ENCODE data around the gene HLA-A.

HLA-A gene

DNA sequence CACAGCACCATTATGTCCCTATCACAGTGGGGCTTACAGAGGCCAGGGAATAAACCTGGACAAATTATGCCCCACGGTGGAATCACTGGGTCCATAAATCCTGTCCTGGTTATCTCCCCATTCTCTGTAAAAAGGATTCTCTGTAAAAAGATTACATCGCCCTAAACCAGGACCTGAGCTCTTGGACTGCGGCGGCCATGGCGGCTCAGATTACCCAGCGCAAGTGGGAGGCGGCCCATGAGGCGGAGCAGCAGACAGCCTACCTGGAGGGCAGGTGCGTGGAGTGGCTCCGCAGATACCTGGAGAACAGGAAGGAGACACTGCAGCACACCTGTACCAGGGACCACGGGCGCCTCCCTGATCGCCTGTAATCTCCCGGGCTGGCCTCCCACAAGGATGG is 8.4 kb upstream of the HLA-A start:
- peaks cover 0 to 7% (median 0%) of the 10 kb centered on the region in 4 experiments for H3K36me3 ChIP-seq (ENCODE audit: control insufficient read depth in 4 of 4, insufficient read depth in 4 of 4, low read length in 3 of 4)
- no peak overlapping the region for H3K4me3 ChIP-seq (ENCODE audit: control insufficient read depth in 1 of 7, extremely low read depth in 1 of 7, insufficient read depth in 4 of 7, low read depth in 2 of 7, low read length in 6 of 7)
- DNase-seq, result no peak
- CTCF ChIA-PET, result no interaction called here
- H3K27me3 ChIP-seq (replicated peaks in 2 of 5; ENCODE audit: control insufficient read depth in 4 of 5, insufficient read depth in 5 of 5, low read length in 4 of 5), result no peaks in the 10 kb centered on the region
- no peaks in the 10 kb centered on the region for H3K4me1 ChIP-seq (ENCODE audit: control extremely low read depth in 1 of 4, control insufficient read depth in 4 of 4, insufficient read depth in 4 of 4, low read length in 3 of 4)
- WGBS (ENCODE audit: insufficient coverage), result 57% methylated on average over 1 of the region's 14 CpGs
- POLR2A ChIA-PET, result no interaction called here
- no peaks in the 10 kb centered on the region for H3K9me3 ChIP-seq (ENCODE audit: control extremely low read depth in 1 of 5, control insufficient read depth in 4 of 5, insufficient read depth in 2 of 5, low read depth in 1 of 5, low read length in 4 of 5)
- H3K27ac ChIP-seq (ENCODE audit: insufficient read depth in 1 of 2, low read depth in 1 of 2, low read length in 2 of 2, poor library complexity in 1 of 2, severe bottlenecking in 2 of 2), result no peak overlapping the region

DNA sequence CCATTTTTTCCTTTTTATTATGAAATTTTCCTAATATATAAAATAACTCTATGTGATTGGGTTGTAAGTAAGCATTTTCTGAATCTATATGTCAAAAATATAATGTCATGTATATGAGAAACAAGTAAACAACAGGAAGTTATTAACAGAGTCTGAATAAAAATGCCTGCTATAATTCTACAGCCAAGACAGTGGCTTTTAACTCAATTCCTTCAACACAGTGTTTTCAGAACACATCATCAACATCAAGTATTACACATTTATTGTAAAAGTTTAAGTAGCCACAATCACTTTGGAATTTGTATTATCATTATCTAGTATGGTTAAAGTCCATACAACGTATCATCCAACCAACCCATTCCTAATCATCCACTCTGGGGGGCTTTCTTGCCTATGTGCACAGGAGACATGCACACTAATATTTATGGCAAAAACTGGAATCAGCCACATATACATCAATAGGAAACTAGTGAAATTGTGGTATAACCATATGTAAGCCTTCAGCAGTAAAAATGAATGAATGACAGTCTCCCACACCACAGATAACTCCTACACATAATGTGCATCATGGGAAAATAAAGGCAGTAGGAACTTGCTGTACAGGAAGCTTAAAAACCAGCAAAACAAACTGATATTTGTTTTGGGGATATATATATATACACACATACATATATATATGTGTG is 6.9 kb upstream of the HLA-A start:
- Histone ChIP-seq H3K27me3 (replicated peaks in 2 of 5; ENCODE audit: control insufficient read depth in 4 of 5, insufficient read depth in 5 of 5, low read length in 4 of 5) (no peaks in the 10 kb centered on the region), H3K9me3 (ENCODE audit: control extremely low read depth in 1 of 5, control insufficient read depth in 4 of 5, insufficient read depth in 2 of 5, low read depth in 1 of 5, low read length in 4 of 5) (no peaks in the 10 kb centered on the region), H3K4me1 (ENCODE audit: control extremely low read depth in 1 of 4, control insufficient read depth in 4 of 4, insufficient read depth in 4 of 4, low read length in 3 of 4) (no peaks in the 10 kb centered on the region), H3K36me3 (ENCODE audit: control insufficient read depth in 4 of 4, insufficient read depth in 4 of 4, low read length in 3 of 4) (peaks cover 0 to 3% (median 0%) of the 10 kb centered on the region in 4 experiments), H3K4me3 (ENCODE audit: control insufficient read depth in 1 of 7, extremely low read depth in 1 of 7, insufficient read depth in 4 of 7, low read depth in 2 of 7, low read length in 6 of 7) (no peak overlapping the region), H3K27ac (ENCODE audit: insufficient read depth in 1 of 2, low read depth in 1 of 2, low read length in 2 of 2, poor library complexity in 1 of 2, severe bottlenecking in 2 of 2) (no peak overlapping the region)
- CTCF ChIA-PET, result no interaction called here
- POLR2A ChIA-PET, result no interaction called here
- no peak for DNase-seq
- WGBS (ENCODE audit: insufficient coverage), result no CpG with 5 or more reads among the region's 1 CpG

DNA sequence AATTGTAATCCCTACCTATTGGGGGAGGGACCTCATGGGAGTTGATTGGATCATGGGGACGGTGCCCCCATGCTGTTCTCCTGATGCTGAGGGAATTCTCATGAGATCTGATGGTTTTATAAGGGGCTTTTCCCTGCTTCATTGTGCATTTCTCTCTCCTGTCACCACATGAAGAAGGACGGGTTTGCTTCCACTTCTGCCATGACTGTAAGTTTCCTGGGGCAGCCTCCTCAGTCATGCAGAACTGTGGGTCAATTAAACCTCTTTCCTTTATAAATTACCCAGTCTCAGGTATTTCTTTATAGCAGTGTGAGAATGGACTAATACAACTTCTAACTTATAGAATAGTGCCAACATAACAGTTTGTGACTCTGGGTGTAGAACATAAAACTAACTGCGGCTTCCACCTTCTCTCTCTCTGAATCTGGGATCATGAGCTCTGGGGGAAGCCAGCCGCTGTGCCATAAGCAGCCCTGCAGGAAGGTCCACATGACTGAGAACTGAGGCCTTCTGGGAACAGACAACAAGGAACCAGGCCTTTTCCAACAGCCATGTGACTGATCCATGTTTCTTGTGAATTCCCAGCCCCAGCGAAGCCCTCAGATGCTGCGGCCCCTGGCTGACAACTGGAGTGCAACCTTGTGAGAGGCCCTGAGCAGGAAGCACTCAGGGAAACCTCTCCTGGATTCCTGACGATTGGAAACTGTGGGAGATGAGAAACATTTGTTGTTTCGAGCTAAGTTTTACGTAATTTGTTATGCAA is 3.4 kb upstream of the HLA-A start:
- ChIA-PET CTCF (interaction anchor here (0.7 to 1.0 kb wide), 2 partner anchors 25 to 29 kb away, joined by 3 read pairs; no protein-coding TSS in a partner anchor), POLR2A (no interaction called here)
- WGBS (ENCODE audit: insufficient coverage), result 98% methylated on average over 4 of the region's 9 CpGs
- peaks cover 0 to 6% (median 2%) of the 10 kb centered on the region in 4 experiments for H3K36me3 ChIP-seq (ENCODE audit: control insufficient read depth in 4 of 4, insufficient read depth in 4 of 4, low read length in 3 of 4)
- DNase-seq, result no peak
- no peaks in the 10 kb centered on the region for H3K9me3 ChIP-seq (ENCODE audit: control extremely low read depth in 1 of 5, control insufficient read depth in 4 of 5, insufficient read depth in 2 of 5, low read depth in 1 of 5, low read length in 4 of 5)
- peaks cover 0 to 22% (median 14%) of the 10 kb centered on the region in 4 experiments for H3K4me1 ChIP-seq (ENCODE audit: control extremely low read depth in 1 of 4, control insufficient read depth in 4 of 4, insufficient read depth in 4 of 4, low read length in 3 of 4)
- H3K27ac ChIP-seq (ENCODE audit: insufficient read depth in 1 of 2, low read depth in 1 of 2, low read length in 2 of 2, poor library complexity in 1 of 2, severe bottlenecking in 2 of 2), result no peak overlapping the region
- no peak overlapping the region for H3K4me3 ChIP-seq (ENCODE audit: control insufficient read depth in 1 of 7, extremely low read depth in 1 of 7, insufficient read depth in 4 of 7, low read depth in 2 of 7, low read length in 6 of 7)
- H3K27me3 ChIP-seq (replicated peaks in 2 of 5; ENCODE audit: control insufficient read depth in 4 of 5, insufficient read depth in 5 of 5, low read length in 4 of 5), result no peaks in the 10 kb centered on the region

DNA sequence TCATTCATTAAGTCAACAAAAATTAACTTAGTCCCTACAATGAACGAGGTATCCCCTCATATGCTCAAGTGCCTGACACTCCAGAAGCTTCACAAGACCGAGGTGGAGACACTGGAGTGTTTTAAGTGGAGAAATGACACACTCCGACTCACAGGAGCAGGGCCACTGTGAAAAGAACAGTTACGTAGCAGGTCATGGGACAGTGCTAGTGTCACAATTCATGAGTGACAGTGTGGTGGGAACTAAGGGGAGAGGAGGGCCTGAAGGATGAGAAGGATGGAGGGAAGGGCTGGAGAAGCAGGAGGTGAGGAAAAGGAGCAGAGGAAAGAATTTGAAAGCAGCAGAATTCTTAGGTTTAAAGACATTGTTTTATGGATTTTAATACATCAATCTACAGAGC is 1.3 kb upstream of the HLA-A start:
- ChIA-PET POLR2A (no interaction called here), CTCF (no interaction called here)
- peak overlapping the region in 1 of 2 experiments; percentile 97 for H3K27ac ChIP-seq (ENCODE audit: insufficient read depth in 1 of 2, low read depth in 1 of 2, low read length in 2 of 2, poor library complexity in 1 of 2, severe bottlenecking in 2 of 2)
- peaks cover 2 to 37% (median 22%) of the 10 kb centered on the region in 4 experiments for H3K4me1 ChIP-seq (ENCODE audit: control extremely low read depth in 1 of 4, control insufficient read depth in 4 of 4, insufficient read depth in 4 of 4, low read length in 3 of 4)
- peaks cover 0 to 24% (median 6%) of the 10 kb centered on the region in 4 experiments for H3K36me3 ChIP-seq (ENCODE audit: control insufficient read depth in 4 of 4, insufficient read depth in 4 of 4, low read length in 3 of 4)
- no peaks in the 10 kb centered on the region for H3K9me3 ChIP-seq (ENCODE audit: control extremely low read depth in 1 of 5, control insufficient read depth in 4 of 5, insufficient read depth in 2 of 5, low read depth in 1 of 5, low read length in 4 of 5)
- 47% methylated on average over 4 of the region's 4 CpGs for WGBS (ENCODE audit: insufficient coverage)
- DNase-seq, result peak in 1 of 3 donors; percentile 37
- peak overlapping the region in 1 of 7 experiments; percentile 81 for H3K4me3 ChIP-seq (ENCODE audit: control insufficient read depth in 1 of 7, extremely low read depth in 1 of 7, insufficient read depth in 4 of 7, low read depth in 2 of 7, low read length in 6 of 7)
- H3K27me3 ChIP-seq (replicated peaks in 2 of 5; ENCODE audit: control insufficient read depth in 4 of 5, insufficient read depth in 5 of 5, low read length in 4 of 5), result no peaks in the 10 kb centered on the region

DNA sequence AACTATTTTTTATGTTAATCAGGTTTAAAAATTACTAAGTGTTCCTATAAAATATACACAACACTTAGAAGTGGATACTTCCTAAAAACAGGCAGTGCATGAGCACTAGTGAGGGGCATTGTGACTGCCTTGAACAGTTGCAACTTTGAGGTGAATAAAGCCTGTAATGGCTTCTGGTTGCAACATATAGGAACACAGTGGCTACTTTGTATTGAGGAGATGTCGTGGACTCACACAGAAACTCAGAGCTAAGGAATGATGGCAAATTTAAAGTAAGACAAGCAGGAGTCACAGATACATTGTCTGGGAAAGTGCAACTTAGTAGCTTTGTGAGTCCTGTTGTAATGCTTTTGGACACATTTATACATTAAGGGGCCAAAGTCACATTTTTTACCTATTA is 861 bp upstream of the HLA-A start:
- peak overlapping the region; percentile 95 to 97 for H3K27ac ChIP-seq (ENCODE audit: insufficient read depth in 1 of 2, low read depth in 1 of 2, low read length in 2 of 2, poor library complexity in 1 of 2, severe bottlenecking in 2 of 2)
- peaks cover 2 to 40% (median 22%) of the 10 kb centered on the region in 4 experiments for H3K4me1 ChIP-seq (ENCODE audit: control extremely low read depth in 1 of 4, control insufficient read depth in 4 of 4, insufficient read depth in 4 of 4, low read length in 3 of 4)
- DNase-seq, result peak in 2 of 3 donors; percentile 43 to 55
- H3K9me3 ChIP-seq (ENCODE audit: control extremely low read depth in 1 of 5, control insufficient read depth in 4 of 5, insufficient read depth in 2 of 5, low read depth in 1 of 5, low read length in 4 of 5), result no peaks in the 10 kb centered on the region
- CTCF ChIA-PET, result interaction anchor here (1.1 kb wide), 1 partner anchor 28 kb away, joined by 3 read pairs; no protein-coding TSS in a partner anchor
- WGBS (ENCODE audit: insufficient coverage), result 13% methylated on average over 1 of the region's 1 CpG
- peaks cover 0 to 28% (median 6%) of the 10 kb centered on the region in 4 experiments for H3K36me3 ChIP-seq (ENCODE audit: control insufficient read depth in 4 of 4, insufficient read depth in 4 of 4, low read length in 3 of 4)
- H3K27me3 ChIP-seq (replicated peaks in 2 of 5; ENCODE audit: control insufficient read depth in 4 of 5, insufficient read depth in 5 of 5, low read length in 4 of 5), result no peaks in the 10 kb centered on the region
- POLR2A ChIA-PET, result no interaction called here
- peak overlapping the region in 6 of 7 experiments; percentile 53 to 86 (median 74) for H3K4me3 ChIP-seq (ENCODE audit: control insufficient read depth in 1 of 7, extremely low read depth in 1 of 7, insufficient read depth in 4 of 7, low read depth in 2 of 7, low read length in 6 of 7)

DNA sequence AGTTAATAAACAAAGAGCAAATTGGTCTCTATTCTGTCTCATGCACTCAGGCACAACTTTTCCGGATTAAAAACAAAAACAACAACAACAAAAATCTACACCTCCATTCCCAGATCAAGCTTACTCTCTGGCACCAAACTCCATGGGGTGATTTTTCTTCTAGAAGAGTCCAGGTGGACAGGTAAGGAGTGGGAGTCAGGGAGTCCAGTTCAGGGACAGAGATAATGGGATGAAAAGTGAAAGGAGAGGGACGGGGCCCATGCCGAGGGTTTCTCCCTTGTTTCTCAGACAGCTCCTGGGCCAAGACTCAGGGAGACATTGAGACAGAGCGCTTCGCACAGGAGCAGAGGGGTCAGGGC is 437 bp upstream of the HLA-A start:
- POLR2A ChIA-PET, result no interaction called here
- Histone ChIP-seq H3K27ac (ENCODE audit: insufficient read depth in 1 of 2, low read depth in 1 of 2, low read length in 2 of 2, poor library complexity in 1 of 2, severe bottlenecking in 2 of 2) (peak overlapping the region; percentile 95 to 97), H3K36me3 (ENCODE audit: control insufficient read depth in 4 of 4, insufficient read depth in 4 of 4, low read length in 3 of 4) (peaks cover 0 to 30% (median 7%) of the 10 kb centered on the region in 4 experiments), H3K27me3 (replicated peaks in 2 of 5; ENCODE audit: control insufficient read depth in 4 of 5, insufficient read depth in 5 of 5, low read length in 4 of 5) (no peaks in the 10 kb centered on the region), H3K4me1 (ENCODE audit: control extremely low read depth in 1 of 4, control insufficient read depth in 4 of 4, insufficient read depth in 4 of 4, low read length in 3 of 4) (peaks cover 2 to 42% (median 22%) of the 10 kb centered on the region in 4 experiments), H3K9me3 (ENCODE audit: control extremely low read depth in 1 of 5, control insufficient read depth in 4 of 5, insufficient read depth in 2 of 5, low read depth in 1 of 5, low read length in 4 of 5) (no peaks in the 10 kb centered on the region), H3K4me3 (ENCODE audit: control insufficient read depth in 1 of 7, extremely low read depth in 1 of 7, insufficient read depth in 4 of 7, low read depth in 2 of 7, low read length in 6 of 7) (peak overlapping the region; percentile 40 to 86 (median 73))
- WGBS (ENCODE audit: insufficient coverage), result 0% methylated on average over 2 of the region's 5 CpGs
- CTCF ChIA-PET, result interaction anchor here (1.1 kb wide), 1 partner anchor 28 kb away, joined by 3 read pairs; no protein-coding TSS in a partner anchor
- DNase-seq, result no peak

Data from common myeloid progenitor, CD34-positive (primary cell).